CD14-positive monocyte (primary cell): Measurements from ENCODE around the gene NDUFB2. TPM values are rescaled to one million over a fixed set of nuclear protein-coding genes. Genes with fewer than 3 reads are reported as not detected.
A peak's percentile ranks its signal among the peaks of the same experiment; 100 is the strongest.

Experiments used
- DNase-seq, 3 donors: peaks; one replicate each; pipeline ENCODE4 v3.0.0-alpha.2; 2011 to 2022
- H2AFZ ChIP-seq: 2 replicates; pipeline ENCODE4 v1.6.0; 2012; ENCODE audit warnings: mild to moderate bottlenecking, low read depth, low read length, inconsistent platforms; ENCODE audit not compliant: insufficient read depth, poor library complexity, severe bottlenecking
- H3K27ac ChIP-seq, 2 donors: 1 replicate in 1 of 2; 2 replicates in 1 of 2; pipeline ENCODE4 v1.5.1; 2012 to 2013; ENCODE audit warnings: low read length in 2 of 2, control low read depth in 1 of 2, inconsistent platforms in 1 of 2, low read depth in 1 of 2, mild to moderate bottlenecking in 1 of 2
- H3K27me3 ChIP-seq, 2 donors: one replicate each; pipeline versions ENCODE4 v1.6.0 to v1.6.1; 2011 to 2013; ENCODE audit warnings: low read length in 2 of 2; ENCODE audit not compliant: control insufficient read depth in 2 of 2, insufficient read depth in 2 of 2
- H3K36me3 ChIP-seq, 2 donors: replicated peaks in 1 of 2; 1 replicate in 1 of 2; 2 replicates in 1 of 2; pipeline versions ENCODE4 v1.5.1 to v1.6.1; 2012 to 2013; ENCODE audit warnings: low read length in 2 of 2, control low read depth in 1 of 2, inconsistent platforms in 1 of 2, mild to moderate bottlenecking in 1 of 2; ENCODE audit not compliant: insufficient read depth in 2 of 2, control insufficient read depth in 1 of 2
- H3K4me1 ChIP-seq, 2 donors: 1 replicate in 1 of 2; 2 replicates in 1 of 2; pipeline versions ENCODE4 v1.5.1 to v1.6.1; 2012 to 2013; ENCODE audit warnings: low read length in 2 of 2, control low read depth in 1 of 2, inconsistent platforms in 1 of 2, mild to moderate bottlenecking in 1 of 2, moderate library complexity in 1 of 2; ENCODE audit not compliant: insufficient read depth in 2 of 2, control insufficient read depth in 1 of 2
- H3K4me2 ChIP-seq: replicated peaks from 2 replicates; pipeline ENCODE3; 2012; ENCODE audit warnings: low read length, moderate library complexity, mild to moderate bottlenecking; ENCODE audit not compliant: poor library complexity, severe bottlenecking; ENCODE audit errors: extremely low read depth
- H3K4me3 ChIP-seq, 3 experiments: fragments of 200-600 bp in 1 of 3; sonication (generic) in 1 of 3; replicated peaks in 1 of 3; 1 replicate in 2 of 3; 2 replicates in 1 of 3; pipeline ENCODE4 v1.5.1; 2011 to 2013; ENCODE audit warnings: low read length in 3 of 3, mild to moderate bottlenecking in 3 of 3, control low read depth in 2 of 3, low read depth in 2 of 3, inconsistent platforms in 1 of 3, moderate library complexity in 1 of 3
- H3K79me2 ChIP-seq: 2 replicates; pipeline ENCODE4 v1.6.0; 2012; ENCODE audit warnings: mild to moderate bottlenecking, control low read depth, inconsistent platforms, low read length, moderate library complexity; ENCODE audit not compliant: insufficient read depth
- H3K9ac ChIP-seq: 2 replicates; pipeline ENCODE4 v1.6.0; 2017; ENCODE audit warnings: low read length, mild to moderate bottlenecking; ENCODE audit not compliant: insufficient read depth, poor library complexity, severe bottlenecking
- H3K9me3 ChIP-seq, 2 donors: replicated peaks in 1 of 2; 1 replicate in 1 of 2; 2 replicates in 1 of 2; pipeline versions ENCODE4 v1.5.1 to v1.6.1; 2012 to 2013; ENCODE audit warnings: low read length in 2 of 2, control low read depth in 1 of 2; ENCODE audit not compliant: control insufficient read depth in 1 of 2, insufficient read depth in 1 of 2
- H4K20me1 ChIP-seq: 2 replicates; pipeline ENCODE4 v1.6.0; 2012; ENCODE audit warnings: mild to moderate bottlenecking, low read length, control low read depth, moderate library complexity; ENCODE audit not compliant: insufficient read depth
- H3K27ac Mint-ChIP-seq, 7 donors: one replicate each; pipeline ENCODE4 v1.8.0; 2020; ENCODE audit warnings: mild to moderate bottlenecking in 7 of 7, mixed read lengths in 7 of 7, moderate library complexity in 6 of 7, inconsistent platforms in 2 of 7
- H3K27me3 Mint-ChIP-seq, 3 donors: one replicate each; pipeline ENCODE4 v1.8.0; 2021 to 2022; ENCODE audit warnings: low read depth in 3 of 3, mild to moderate bottlenecking in 3 of 3, mixed read lengths in 3 of 3, moderate library complexity in 3 of 3, inconsistent platforms in 1 of 3
- H3K36me3 Mint-ChIP-seq, 2 donors: one replicate each; pipeline ENCODE4 v1.8.0; 2020; ENCODE audit warnings: mixed read lengths in 2 of 2, inconsistent platforms in 1 of 2, mild to moderate bottlenecking in 1 of 2
- H3K4me1 Mint-ChIP-seq: one replicate; pipeline ENCODE4 v1.8.0; 2020; ENCODE audit warnings: mild to moderate bottlenecking, mixed read lengths
- H3K4me3 Mint-ChIP-seq, 2 donors: one replicate each; pipeline ENCODE4 v1.8.0; 2020; ENCODE audit warnings: mild to moderate bottlenecking in 2 of 2, mixed read lengths in 2 of 2, moderate library complexity in 1 of 2
- H3K9me3 Mint-ChIP-seq, 7 donors: one replicate each; pipeline ENCODE4 v1.8.0; 2020 to 2022; ENCODE audit warnings: mixed read lengths in 7 of 7, mild to moderate bottlenecking in 6 of 7, moderate library complexity in 6 of 7, inconsistent platforms in 2 of 7
- CTCF ChIP-seq: fragments of 200-600 bp; IDR thresholded peaks from one replicate; pipeline ENCODE4 v1.8.0; 2022; ENCODE audit warnings: antibody characterized with exemption, mild to moderate bottlenecking
- WGBS: methylation state at CpG from one replicate; pipeline ENCODE4 v1.1.5; 2013; ENCODE audit warnings: missing lambda C conversion rate; ENCODE audit not compliant: insufficient coverage; 5-methylcytosine and 5-hydroxymethylcytosine counted together
- intact Hi-C, 2 donors: fragments of 100-400 bp; cut with micrococcal nuclease; formaldehyde crosslinking; loops; one replicate each; pipeline versions ENCODE4 v1.15.0 to v1.15.1; 2023
- polyA plus RNA-seq, 3 donors: library from polyadenylated mRNA; depleted of rRNA in 1 of 3; unstranded in 2 of 3; stranded (reverse) in 1 of 3; fragments of 300-500 nt in 2 of 3; fragments of >200 nt in 1 of 3; fragmentation: Illumina TruSeq in 2 of 3; gene quantifications; 1 replicate in 2 of 3; 2 replicates in 1 of 3; pipeline ENCODE4 v1.2.3, GENCODE V29; 2012 to 2021

NDUFB2 gene
- polyA plus RNA-seq, 3 donors: 250 to 516 (median 479) TPM

- TF ChIP-seq CTCF: no peak
- 100% methylated on average over 2 of the region's 2 CpGs for WGBS
Observed at GRCh38 chr7:140732416-140732815, 35.9 kb downstream of the NDUFB2 start.

GRCh38 chr7:140734096-140734495, 37.6 kb downstream of the NDUFB2 start:
- Histone ChIP-seq H3K9ac (no peak overlapping the region), H3K4me3 (no peak overlapping the region), H3K27ac (no peak overlapping the region), H4K20me1 (no peaks in the 10 kb centered on the region), H3K36me3 (peaks cover 18 to 33% of the 10 kb centered on the region in 2 donors), H3K9me3 (no peaks in the 10 kb centered on the region), H3K4me2 (no peak overlapping the region), H2AFZ (no peak overlapping the region), H3K27me3 (no peaks in the 10 kb centered on the region), H3K4me1 (no peaks in the 10 kb centered on the region), H3K79me2 (no peaks in the 10 kb centered on the region)
- DNase-seq: no peak
- Mint-ChIP-seq H3K27ac (no peak overlapping the region), H3K27me3 (no peaks in the 10 kb centered on the region), H3K9me3 (no peaks in the 10 kb centered on the region), H3K4me1 (no peaks in the 10 kb centered on the region), H3K4me3 (no peak overlapping the region), H3K36me3 (peaks cover 29 to 50% of the 10 kb centered on the region in 2 donors)
- WGBS: no CpG with 5 or more reads among the region's 2 CpGs
- intact Hi-C loops: no loop called here
- TF ChIP-seq CTCF: no peak

More at GRCh38 chr7:140732416-140732815, 35.9 kb downstream of the NDUFB2 start:
- no peaks in the 10 kb centered on the region for H4K20me1 ChIP-seq
- Mint-ChIP-seq H3K9me3 (no peaks in the 10 kb centered on the region), H3K36me3 (peaks cover 21 to 43% of the 10 kb centered on the region in 2 donors), H3K27me3 (no peaks in the 10 kb centered on the region), H3K27ac (peak overlapping the region in 1 of 7 donors; percentile 52), H3K4me1 (no peaks in the 10 kb centered on the region), H3K4me3 (no peak overlapping the region)
- H2AFZ ChIP-seq: no peak overlapping the region
- intact Hi-C loops: no loop called here
- no peak overlapping the region for H3K4me3 ChIP-seq
- H3K27ac ChIP-seq: no peak overlapping the region
- DNase-seq: no peak
- H3K9ac ChIP-seq: no peak overlapping the region
- H3K4me1 ChIP-seq: no peaks in the 10 kb centered on the region
- no peaks in the 10 kb centered on the region for H3K9me3 ChIP-seq
- no peak overlapping the region for H3K4me2 ChIP-seq
- H3K36me3 ChIP-seq: peaks cover 4 to 20% of the 10 kb centered on the region in 2 donors
- no peaks in the 10 kb centered on the region for H3K27me3 ChIP-seq
- H3K79me2 ChIP-seq: no peaks in the 10 kb centered on the region
